Cardiac muscle cell (in vitro differentiated cells and primary cell): ENCODE results near the gene ASB13. TPM values are rescaled to one million over a fixed set of nuclear protein-coding genes. Genes with fewer than 3 reads are reported as not detected.
"Not testable (repeated sequence)": the region's sequence is repeated elsewhere in the genome, so short reads cannot be mapped to it uniquely, and the experiment has no call there.

ENCODE experiments used
- DNase-seq, 2 donors: peaks; one replicate each; pipeline versions ENCODE4 v3.0.0 to v3.0.0-alpha.2; 2010 to 2017; ENCODE audit warnings: low read depth in 1 of 2, low spot score in 1 of 2
- H3K27ac ChIP-seq: fragments of 200-600 bp; sonication (generic); 2 replicates; pipeline ENCODE4 v1.5.1; 2016
- H3K27me3 ChIP-seq: fragments of 200-600 bp; sonication (generic); 2 replicates; pipeline ENCODE4 v1.6.0; 2016; ENCODE audit warnings: control low read depth
- H3K36me3 ChIP-seq: fragments of 200-600 bp; sonication (generic); 2 replicates; pipeline ENCODE4 v1.5.1; 2016; ENCODE audit warnings: control low read depth
- H3K4me1 ChIP-seq: fragments of 200-600 bp; sonication (generic); 2 replicates; pipeline ENCODE4 v1.8.1; 2017; ENCODE audit warnings: low read depth, mild to moderate bottlenecking, mixed run types
- H3K4me3 ChIP-seq: fragments of 200-600 bp; sonication (generic); 2 replicates; pipeline ENCODE4 v1.5.1; 2016; ENCODE audit warnings: mild to moderate bottlenecking
- H3K9me3 ChIP-seq: fragments of 200-600 bp; sonication (generic); 2 replicates; pipeline ENCODE4 v1.5.1; 2017; ENCODE audit warnings: low read depth, mild to moderate bottlenecking, control low read depth
- polyA plus RNA-seq: library from polyadenylated mRNA; unstranded; fragments of >200 nt; fragmentation: Nextera tagmentation; extraction: Ambion mirVana; gene quantifications from 2 replicates; pipeline ENCODE4 v1.2.1, GENCODE V29; 2016
- total RNA-seq: library from RNA; depleted of rRNA; stranded (reverse); fragments of >200 nt; gene quantifications from 2 replicates; pipeline ENCODE4 v1.2.3, GENCODE V29; 2016
- TF ChIP-seq, protein P1 (sequence below): IDR thresholded peaks from 2 replicates; pipeline ENCODE4 v1.5.1; 2012; ENCODE audit warnings: low read depth, mild to moderate bottlenecking, low read length

ASB13 gene
- total and polyA plus RNA-seq, 2 experiments from 2014 or later, result 14.4 to 20.6 TPM

DNA sequence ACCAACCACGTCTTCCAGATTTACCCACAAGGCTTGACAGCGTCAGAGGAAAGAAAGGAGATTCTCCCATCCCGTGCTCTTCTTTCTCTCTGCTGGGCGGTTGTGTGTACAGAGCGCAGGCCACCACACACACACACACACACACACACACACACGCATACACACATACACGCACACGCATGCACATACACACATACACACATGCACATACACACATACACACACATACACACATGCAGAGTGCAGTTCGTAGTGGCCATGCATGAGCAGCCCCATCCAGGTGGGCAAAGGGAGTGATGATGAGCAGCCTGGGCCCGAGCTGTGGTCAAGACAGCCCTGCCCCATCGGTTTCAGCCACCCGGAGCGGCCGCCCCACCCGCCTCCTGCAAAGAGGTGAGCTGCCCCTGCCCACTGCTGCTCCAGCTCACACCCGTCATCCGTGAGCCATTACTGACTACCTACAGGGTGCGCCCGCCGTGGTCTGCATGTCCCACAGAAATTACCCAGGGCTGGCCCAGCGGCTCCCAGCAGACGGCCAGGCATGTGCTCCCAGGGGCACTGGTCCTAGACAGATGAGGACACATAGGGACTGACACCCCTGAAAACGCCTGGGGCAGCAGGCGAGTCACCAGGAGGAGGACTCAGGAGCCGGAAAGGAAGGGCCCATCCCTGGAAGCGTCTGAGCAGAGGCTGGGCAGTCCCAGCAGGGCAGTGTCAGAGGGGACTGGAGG, 69.6 kb downstream of the ASB13 start:
- no peaks in the 10 kb centered on the region for H3K27me3 ChIP-seq
- no peak overlapping the region for H3K27ac ChIP-seq
- H3K4me1 ChIP-seq, result peaks cover 22% of the 10 kb centered on the region
- no peaks in the 10 kb centered on the region for H3K9me3 ChIP-seq
- no peak for DNase-seq
- no peaks in the 10 kb centered on the region for H3K36me3 ChIP-seq
- TF ChIP-seq, protein P1, sequence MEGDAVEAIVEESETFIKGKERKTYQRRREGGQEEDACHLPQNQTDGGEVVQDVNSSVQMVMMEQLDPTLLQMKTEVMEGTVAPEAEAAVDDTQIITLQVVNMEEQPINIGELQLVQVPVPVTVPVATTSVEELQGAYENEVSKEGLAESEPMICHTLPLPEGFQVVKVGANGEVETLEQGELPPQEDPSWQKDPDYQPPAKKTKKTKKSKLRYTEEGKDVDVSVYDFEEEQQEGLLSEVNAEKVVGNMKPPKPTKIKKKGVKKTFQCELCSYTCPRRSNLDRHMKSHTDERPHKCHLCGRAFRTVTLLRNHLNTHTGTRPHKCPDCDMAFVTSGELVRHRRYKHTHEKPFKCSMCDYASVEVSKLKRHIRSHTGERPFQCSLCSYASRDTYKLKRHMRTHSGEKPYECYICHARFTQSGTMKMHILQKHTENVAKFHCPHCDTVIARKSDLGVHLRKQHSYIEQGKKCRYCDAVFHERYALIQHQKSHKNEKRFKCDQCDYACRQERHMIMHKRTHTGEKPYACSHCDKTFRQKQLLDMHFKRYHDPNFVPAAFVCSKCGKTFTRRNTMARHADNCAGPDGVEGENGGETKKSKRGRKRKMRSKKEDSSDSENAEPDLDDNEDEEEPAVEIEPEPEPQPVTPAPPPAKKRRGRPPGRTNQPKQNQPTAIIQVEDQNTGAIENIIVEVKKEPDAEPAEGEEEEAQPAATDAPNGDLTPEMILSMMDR, result no peak
- no peak overlapping the region for H3K4me3 ChIP-seq

DNA sequence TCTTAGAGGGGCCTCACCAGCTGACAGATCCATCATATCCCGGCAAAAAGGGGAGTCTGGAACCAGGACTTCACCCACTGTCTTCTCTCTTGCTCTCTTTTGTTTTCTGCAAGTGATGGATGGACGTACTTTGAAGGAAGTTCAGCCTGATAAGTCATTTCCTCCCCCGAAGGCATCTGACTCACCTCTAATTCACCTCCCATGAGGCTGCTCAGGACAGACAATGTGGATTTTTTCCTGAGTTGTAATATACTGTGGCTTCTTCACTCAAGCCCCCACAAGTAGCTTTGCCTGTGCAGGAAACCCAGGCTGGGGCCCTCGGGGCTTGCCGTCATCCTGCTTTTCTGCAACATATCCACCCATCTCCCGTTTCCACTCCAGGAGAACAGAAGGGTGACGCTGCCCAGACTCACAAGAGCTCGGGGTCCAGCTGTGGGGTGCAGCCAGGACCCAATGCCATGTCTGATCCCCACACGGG, 70.4 kb downstream of the ASB13 start:
- no peaks in the 10 kb centered on the region for H3K27me3 ChIP-seq
- no peak overlapping the region for H3K4me3 ChIP-seq
- peak in 1 of 2 donors; percentile 71 for DNase-seq
- H3K4me1 ChIP-seq, result peaks cover 28% of the 10 kb centered on the region
- H3K27ac ChIP-seq, result no peak overlapping the region
- H3K9me3 ChIP-seq, result no peaks in the 10 kb centered on the region
- H3K36me3 ChIP-seq, result no peaks in the 10 kb centered on the region
- TF ChIP-seq, protein P1, result no peak

DNA sequence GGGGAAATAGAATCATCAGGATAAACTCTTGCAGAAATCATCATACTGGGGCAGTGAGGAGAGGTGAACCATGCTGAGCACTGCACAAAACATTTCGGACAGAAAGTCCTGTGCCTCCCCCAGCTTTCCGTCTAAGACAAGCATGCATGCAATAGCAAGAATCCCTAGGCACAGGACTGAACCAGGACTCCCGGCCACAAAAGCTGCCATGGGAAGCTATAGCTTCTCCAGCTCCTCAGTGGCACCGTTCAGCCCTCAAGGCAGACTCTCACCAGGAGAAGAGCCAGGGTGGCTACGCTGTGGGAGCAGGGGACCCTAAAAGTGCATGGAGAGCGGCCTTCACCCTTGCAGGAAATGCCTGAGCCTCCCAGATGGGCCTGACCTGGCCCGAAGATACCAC, 70.8 kb downstream of the ASB13 start:
- TF ChIP-seq, protein P1, result no peak
- H3K9me3 ChIP-seq, result no peaks in the 10 kb centered on the region
- no peak overlapping the region for H3K4me3 ChIP-seq
- H3K27ac ChIP-seq, result no peak overlapping the region
- peaks cover 31% of the 10 kb centered on the region for H3K4me1 ChIP-seq
- DNase-seq, result peak in 1 of 2 donors; percentile 49
- H3K36me3 ChIP-seq, result no peaks in the 10 kb centered on the region
- H3K27me3 ChIP-seq, result no peaks in the 10 kb centered on the region

DNA sequence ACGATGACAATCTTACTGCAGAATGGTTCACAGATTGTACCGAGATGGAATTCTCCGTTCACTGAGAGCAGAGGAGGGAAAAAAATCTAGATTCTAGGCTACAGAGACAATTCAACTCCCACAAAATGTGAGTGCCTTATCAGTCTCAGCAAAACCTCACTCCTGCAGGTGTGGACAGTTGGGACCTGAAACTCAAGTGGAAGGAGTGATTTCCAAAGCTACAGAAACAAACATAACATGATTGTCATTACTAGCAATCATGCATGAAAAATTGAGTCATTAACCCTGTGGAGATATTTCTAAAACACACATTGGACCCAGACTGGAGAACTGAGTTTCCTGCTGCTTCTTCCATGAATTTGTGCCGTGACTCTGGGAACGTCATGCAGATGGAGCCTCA, 71.3 kb downstream of the ASB13 start:
- DNase-seq, result no peak
- H3K27ac ChIP-seq, result no peak overlapping the region
- TF ChIP-seq, protein P1, result no peak
- no peaks in the 10 kb centered on the region for H3K36me3 ChIP-seq
- no peaks in the 10 kb centered on the region for H3K9me3 ChIP-seq
- H3K4me1 ChIP-seq, result peaks cover 32% of the 10 kb centered on the region
- no peak overlapping the region for H3K4me3 ChIP-seq
- H3K27me3 ChIP-seq, result no peaks in the 10 kb centered on the region

DNA sequence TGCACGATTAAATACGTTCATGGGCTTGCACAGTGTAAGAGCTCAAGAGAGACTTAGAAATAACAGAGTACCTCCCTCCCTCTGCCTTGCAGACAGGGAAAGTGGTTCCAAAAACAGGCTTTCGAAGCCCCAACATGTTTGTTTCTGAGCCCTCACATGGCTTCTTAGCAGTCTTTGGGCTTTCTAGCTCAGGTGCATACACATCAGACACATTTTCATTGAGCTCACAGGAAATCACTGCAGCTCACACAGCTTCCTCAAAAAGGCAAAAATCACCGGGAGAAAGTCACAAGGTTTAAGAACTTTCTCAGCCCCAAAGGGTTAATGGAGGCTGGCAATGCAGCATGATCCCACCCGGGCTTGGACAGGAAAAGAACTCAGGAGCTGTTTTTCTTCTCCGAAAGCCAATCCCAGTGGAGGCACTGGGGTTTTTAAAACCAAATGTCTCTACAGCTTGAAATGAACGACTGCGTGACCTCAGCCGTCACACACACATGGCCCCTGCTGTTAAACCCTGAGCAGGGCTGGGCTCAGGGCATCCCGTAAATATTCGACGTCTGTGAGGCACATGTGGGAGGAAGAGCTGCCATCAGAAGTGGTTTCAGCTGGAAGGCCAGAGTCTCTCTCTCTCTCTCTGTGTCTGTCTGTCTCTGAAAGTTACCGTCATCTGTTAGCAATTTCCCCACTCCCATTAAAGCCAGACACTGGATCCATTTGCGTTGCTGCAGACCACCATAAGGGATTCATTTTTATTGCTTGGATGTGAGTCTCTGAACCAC, 71.9 kb downstream of the ASB13 start:
- peak in 1 of 2 donors; percentile 44 for DNase-seq
- Histone ChIP-seq H3K27ac (no peak overlapping the region), H3K4me3 (no peak overlapping the region), H3K27me3 (no peaks in the 10 kb centered on the region), H3K4me1 (peaks cover 32% of the 10 kb centered on the region), H3K9me3 (no peaks in the 10 kb centered on the region), H3K36me3 (no peaks in the 10 kb centered on the region)
- TF ChIP-seq, protein P1, result no peak

DNA sequence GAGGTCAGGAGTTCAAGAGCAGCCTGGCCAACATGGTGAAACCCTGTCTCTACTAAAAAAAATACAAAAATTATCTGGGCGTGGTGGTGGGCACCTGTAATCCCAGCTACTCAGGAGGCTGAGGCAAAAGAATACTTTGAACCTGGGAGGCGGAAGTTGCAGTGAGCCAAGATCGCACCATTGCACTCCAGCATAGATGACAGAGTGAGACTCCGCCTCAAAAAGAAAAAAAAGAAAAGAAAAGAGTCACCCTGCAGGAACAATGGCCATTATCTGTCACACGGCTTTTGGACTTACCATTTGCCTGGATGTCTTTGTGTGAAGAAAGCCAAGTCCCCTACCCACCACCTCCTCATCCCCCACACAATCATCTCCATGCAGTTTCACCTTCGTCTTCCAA, 73.0 kb downstream of the ASB13 start:
- H3K4me3 ChIP-seq, H3K36me3 ChIP-seq, DNase-seq, H3K9me3 ChIP-seq, H3K27me3 ChIP-seq, H3K27ac ChIP-seq: not testable (repeated sequence)
- H3K4me1 ChIP-seq, result peaks cover 35% of the 10 kb centered on the region
